GM18502 (cell line): Measurements from ENCODE around the gene DCAKD.
A peak's percentile ranks its signal among the peaks of the same experiment; 100 is the strongest.
"Not testable (repeated sequence)": the region's sequence is repeated elsewhere in the genome, so short reads cannot be mapped to it uniquely, and the experiment has no call there.

Experiments used
- ATAC-seq: cut with Tn5 transposase; IDR thresholded peaks from one replicate; pipeline ENCODE4 v1.9.1; 2021; ENCODE audit warnings: mild to moderate bottlenecking; ENCODE audit not compliant: unreplicated experiment, poor library complexity

Gene DCAKD

DNA sequence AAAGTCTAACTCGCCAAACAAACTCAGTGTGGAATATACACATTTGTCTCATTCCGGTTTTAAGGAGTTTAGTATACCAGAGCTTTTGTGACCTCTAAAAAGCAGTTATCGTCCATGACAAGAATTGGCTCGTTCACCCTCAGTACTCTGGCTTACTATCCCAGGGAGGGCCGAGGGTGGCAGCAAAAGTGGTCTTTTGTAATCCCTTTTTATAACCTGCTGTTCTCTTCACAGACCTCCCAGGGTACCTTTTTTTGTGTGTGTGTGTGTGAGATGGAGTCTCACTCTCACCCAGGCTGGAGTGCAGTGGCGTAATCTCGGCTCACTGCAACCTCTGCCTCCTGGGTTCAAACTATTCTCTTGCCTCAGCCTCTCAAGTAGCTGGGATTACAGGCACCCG is 18.6 kb upstream of the DCAKD start:
- ATAC-seq = no peak

- ATAC-seq = no peak
These were observed 16.2 kb upstream of the DCAKD start for GRCh38 chr17:45067637-45068036.

DNA sequence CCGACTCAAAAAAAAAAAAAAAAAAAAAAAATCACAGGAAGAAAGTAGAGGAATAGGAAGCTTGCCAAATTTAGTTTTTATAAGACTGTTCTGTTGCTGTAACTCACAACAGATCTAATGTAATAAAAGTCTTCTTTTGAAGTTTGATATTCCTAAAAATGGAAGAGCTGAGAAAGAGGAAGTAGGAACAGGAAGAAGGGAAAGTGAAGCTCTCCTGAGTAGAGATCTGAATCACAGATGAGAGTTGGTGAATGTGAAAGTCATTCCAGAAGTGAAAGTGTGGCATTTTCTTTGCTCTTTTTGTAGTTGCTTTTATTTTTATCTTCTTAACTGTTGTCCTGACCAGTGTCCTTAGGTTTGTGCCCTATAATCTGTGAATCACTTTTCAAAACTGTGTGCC is 11.8 kb upstream of the DCAKD start:
- ATAC-seq = no peak

DNA sequence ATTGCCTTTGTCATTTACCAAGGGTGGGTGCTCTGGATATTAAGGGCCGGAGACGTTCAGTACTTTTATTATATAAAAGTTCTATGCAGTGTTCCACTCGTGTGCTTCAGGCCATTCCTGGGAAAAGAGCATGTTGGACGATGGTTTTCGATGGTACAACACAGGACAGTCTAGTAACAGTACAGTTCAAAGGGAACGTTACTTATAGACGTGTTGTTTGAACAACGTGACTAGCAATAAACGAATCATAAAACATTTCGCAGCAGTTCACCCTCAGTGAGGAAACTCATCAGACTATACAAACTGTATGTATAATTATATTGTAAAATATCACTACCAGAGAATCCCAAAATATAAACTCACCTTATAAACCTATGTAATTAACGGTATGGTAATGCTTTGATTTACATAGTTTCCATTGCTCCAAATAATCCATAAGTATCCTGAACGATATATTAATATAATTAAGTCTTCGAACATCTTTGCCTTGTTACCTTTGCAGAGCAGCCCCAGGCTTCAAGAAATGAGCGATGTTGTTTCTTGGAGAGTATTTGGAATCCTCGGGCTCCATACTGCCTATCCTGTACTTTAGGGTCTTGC is 10.3 kb upstream of the DCAKD start:
- no peak for ATAC-seq

DNA sequence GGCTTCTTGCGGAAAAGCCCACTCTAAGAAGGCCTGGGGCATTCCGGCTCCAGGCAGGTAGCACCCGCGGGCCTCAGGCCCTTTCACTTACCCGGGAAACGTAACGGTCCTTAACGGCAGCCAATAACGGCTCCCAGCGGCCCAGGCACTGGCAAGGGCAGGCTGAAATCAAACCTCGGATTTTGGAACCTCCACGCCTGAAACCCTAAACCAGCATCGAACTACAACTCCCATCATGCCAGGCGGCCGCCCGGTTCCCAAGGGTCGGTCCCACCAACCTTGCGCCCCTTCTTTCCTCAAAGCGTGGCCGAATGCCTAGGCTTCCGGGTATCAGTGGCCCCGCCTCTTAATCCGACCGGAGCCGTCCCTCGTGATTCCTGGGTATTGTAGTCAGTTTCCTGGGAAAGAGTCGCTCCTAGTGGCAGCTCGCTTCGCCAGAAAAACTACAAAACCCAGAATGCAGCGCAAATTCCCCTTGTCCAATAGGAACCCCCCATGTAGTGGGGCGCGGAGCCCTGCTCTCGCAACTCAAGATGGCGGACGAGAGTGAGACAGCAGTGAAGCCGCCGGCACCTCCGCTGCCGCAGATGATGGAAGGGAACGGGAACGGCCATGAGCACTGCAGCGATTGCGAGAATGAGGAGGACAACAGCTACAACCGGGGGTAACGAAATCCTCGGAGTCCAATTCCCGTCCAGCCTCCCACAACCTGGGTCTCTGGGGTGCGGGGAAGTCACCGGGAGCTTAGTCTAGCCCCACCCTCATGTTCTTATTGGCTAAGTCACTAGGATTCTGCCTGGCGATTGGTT is 9.6 kb upstream of the DCAKD start, which contains the start of gene NMT1:
Gene NMT1 (plus strand): TSS at position 521 of the 809 bp plus-strand sequence. CDS start 13 bp downstream, at position 534.
- ATAC-seq = peak; percentile 88

DNA sequence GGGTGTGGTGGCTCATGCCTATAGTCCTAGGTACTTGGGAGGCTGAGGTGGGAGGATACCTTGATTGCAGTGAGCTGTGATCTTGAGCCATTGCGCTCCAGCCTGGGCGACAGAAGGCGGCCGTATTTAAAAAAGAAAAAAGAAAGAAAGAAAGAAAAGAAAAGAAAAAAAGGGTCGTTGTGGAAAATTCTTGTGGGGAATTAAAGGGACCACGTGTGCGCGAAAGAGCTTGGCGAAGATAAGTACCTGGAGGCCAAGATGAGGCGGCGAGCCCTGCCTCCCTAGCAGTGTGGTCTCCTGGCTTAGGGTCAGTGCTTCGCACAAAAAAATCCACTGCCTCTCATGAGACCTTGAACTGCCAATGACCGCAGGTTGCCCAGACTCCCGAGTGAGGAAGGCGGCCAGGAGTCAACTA is 9.0 kb upstream of the DCAKD start:
- peak; percentile 13 for ATAC-seq

- no peak for ATAC-seq
These were observed 780 bp upstream of the DCAKD start for GRCh38 chr17:45052052-45052772.

DNA sequence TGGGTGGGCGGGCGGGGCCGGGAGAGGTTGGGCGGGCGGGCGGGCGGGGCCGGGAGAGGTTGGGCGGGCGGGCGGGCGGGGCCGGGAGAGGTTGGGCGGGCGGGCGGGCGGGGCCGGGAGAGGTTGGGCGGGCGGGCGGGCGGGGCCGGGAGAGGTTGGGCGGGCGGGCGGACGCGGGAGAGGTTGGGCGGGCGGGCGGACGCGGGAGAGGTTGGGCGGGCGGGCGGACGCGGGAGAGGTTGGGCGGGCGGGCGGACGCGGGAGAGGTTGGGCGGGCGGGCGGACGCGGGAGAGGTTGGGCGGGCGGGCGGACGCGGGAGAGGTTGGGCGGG is 254 bp upstream of the DCAKD start:
- ATAC-seq = not testable (repeated sequence)

DNA sequence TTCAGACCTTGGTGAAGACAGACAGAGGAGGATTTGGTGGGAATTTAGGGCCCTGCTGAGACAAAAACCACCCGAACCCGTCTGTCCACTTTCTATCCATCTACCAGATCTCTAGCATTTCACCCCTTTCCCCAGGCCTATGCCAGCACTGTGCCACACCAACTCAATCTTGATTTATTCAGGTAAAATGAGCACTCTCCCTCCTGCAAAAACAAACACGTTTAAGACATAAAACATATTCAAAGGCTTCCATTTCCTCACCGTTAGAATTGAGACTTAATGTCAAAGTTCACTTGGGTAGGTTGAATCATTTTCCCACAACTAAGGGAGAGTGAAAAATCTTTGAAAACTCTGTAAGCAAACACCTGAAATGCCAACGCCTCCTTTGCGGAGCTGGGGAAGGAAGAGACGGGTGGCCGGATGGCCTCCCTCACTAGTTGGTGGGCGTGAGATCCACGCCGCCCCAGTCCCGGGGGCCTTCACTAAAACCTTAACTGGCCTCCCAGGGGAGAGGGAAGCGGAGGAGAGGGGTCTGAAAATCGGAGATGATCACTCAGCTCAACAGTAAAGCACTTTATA is 862 bp downstream of the DCAKD start:
- no peak for ATAC-seq

GRCh38 chr17:45048795-45049563 is 2.5 kb downstream of the DCAKD start:
- no peak for ATAC-seq

DNA sequence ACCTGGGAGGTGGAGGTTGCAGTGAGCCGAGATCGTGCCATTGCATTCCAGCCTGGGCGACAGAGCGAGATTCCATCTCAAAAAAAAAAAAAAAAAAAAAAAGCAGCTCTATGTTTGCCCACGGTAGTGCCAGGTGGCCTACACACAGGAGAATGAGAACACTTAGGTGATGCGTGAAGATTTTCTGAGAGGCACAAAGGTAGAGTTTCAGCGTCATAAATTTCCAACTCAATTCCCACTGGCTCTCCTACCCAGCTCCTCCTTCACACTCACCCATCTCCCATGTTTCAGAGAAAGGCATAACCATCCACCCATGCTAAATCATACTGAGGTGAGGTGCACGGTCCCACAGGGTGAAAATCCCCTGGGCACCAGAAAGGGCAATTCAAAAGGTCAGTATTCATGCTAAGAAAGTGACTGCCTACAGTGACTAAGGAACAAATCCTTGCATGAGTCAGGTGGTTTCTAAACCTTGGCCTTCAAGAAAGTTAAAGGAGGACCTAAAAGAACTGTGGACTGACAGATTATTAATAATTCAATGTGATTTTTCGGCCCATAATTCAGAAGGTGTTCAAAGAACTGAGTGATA is 4.8 kb downstream of the DCAKD start:
- no peak for ATAC-seq

DNA sequence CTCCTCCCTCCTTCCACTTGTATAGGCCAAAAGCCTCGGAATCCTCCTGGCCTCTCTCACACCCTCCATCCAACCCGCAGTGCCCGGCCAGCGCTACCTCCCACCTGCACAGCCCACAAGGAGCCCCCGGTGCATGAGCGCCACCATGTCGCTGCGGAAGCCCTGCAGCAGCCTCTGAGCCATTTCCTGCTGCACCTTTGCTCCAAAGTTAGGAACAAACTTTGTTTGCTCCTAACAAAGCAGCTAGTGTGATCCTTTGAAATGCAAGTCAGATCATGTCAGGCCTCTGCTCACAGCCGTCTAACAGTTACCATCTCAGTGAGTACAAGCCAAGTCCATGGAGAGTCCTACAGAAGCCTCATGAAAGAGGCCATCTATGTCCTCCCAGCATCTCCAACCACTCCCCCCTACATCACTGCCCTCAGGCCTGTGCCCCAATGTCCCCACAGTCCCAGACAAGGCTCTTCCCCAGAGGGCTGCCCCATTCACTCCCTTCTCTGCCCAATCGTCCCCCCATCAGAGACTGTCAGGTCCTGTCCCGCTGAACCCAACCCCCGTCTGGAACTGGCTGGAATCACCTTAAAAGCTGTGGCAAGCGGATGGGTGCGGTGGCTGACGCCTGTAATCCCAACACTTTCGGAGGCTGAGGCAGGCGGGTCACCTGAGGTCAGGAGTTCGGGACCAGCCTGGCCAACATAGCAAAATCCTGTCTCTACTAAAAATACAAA is 7.5 kb downstream of the DCAKD start:
- ATAC-seq = no peak

- ATAC-seq = no peak
These were observed 8.9 kb downstream of the DCAKD start for GRCh38 chr17:45042346-45043120.

- ATAC-seq = no peak
These were observed 11.0 kb downstream of the DCAKD start for GRCh38 chr17:45040459-45040858.

- no peak for ATAC-seq
These were observed 12.5 kb downstream of the DCAKD start for GRCh38 chr17:45038728-45039634.

DNA sequence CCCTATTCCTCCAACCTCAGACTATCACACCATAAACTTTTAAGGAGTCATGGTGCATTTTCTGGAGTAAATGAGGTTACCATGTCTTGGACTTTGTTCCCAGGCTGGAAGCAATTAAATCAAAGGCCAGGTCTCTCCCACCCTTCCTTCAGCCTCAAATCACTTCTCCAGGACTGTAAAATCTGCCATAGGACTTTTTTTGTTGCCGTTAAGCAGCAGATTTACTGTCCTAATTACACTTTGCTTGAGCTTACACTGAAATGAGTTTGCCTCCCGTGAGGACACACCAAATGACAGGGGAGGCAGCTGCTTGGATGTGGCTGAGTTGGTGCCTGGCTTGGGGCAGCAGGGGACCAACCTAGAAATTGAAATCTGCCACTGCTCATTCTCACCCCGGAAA is 14.7 kb downstream of the DCAKD start:
- no peak for ATAC-seq

DNA sequence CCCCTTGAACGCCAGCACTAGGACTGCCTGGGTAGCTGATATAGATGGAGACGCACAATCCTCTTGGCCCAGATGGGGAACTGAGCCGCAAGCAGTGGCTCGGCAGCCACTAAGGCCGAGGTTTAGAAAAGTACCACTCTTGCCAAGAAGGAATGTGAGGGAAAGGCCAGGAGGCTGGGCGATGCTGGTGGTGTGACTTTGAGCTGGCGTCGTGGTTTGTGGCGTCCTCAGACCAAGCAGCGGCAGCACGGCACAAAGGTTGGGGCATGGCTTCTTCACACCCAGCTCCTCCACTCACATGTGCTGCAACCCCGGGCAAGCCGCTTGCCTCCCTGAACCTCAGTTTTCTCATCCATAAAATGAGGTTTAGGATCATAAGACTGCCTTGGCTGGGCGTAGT is 15.6 kb downstream of the DCAKD start:
- ATAC-seq = no peak

DNA sequence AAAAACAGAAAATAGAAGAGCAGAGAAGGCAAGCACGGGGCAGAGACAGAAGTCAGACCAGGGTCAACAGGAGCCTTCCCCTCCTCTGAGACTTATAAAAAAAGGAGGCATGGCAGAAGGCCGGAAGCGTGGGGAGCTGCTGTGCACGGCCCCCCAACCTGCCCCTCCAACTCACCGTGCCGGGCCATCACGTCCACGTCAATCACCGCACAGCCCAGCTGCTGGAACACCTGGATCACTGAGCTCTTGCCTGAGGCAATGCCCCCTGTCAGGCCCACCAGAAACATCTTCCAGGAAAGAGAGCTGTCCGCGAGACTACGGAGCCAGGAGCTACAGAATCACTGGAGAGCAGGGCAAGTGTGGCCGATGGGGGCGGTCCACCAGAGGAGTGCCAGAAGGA is 16.8 kb downstream of the DCAKD start:
- no peak for ATAC-seq
